GM18507 (cell line): Measurements from ENCODE around the gene MTERF4.

ENCODE experiments used
- DNase-seq: peaks from one replicate; pipeline ENCODE4 v3.0.0; 2011; ENCODE audit warnings: low read depth; ENCODE audit not compliant: insufficient read length; ENCODE audit errors: extremely low spot score
- FAIRE-seq: peaks from 2 replicates; lab custom pipeline; 2011; peaks lifted over from hg19 to GRCh38; lab: Jason Lieb, UNC

MTERF4 gene

DNA sequence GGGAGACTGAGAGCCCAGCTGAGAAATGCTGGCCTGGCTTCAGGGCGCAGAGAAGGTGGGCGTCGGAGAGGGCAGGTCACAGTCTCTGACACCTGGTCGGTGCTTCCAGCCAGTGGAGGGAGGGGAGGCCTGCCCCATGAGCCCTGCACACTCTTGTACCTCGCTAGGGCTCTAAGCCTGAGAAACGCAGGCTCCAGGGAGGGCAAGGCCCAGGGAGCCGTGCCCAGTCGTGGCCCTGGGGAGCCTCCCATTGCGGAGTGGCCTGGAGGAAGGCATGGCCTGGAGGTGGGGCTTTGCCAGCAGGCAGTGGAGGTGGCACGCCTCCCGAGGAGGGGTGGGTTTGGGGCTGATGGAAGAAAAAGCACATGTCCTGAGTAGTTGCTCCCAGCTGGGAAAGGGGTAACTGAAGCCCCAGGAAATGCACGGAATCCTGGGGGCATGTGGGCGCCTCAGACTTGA lies 39.0 kb downstream of the MTERF4 start:
- DNase-seq: no peak

GRCh38 chr2:241062389-241063092 lies 39.5 kb downstream of the MTERF4 start:
- DNase-seq (no peak), FAIRE-seq (no peak)

More for the DNA sequence above, 39.0 kb downstream of the MTERF4 start:
- no peak for FAIRE-seq

- FAIRE-seq (no peak), DNase-seq (no peak)
Observed at GRCh38 chr2:241061275-241061674, 40.8 kb downstream of the MTERF4 start.

- no peak for FAIRE-seq
- no peak for DNase-seq
Observed at GRCh38 chr2:241053576-241054251, 48.4 kb downstream of the MTERF4 start.

DNA sequence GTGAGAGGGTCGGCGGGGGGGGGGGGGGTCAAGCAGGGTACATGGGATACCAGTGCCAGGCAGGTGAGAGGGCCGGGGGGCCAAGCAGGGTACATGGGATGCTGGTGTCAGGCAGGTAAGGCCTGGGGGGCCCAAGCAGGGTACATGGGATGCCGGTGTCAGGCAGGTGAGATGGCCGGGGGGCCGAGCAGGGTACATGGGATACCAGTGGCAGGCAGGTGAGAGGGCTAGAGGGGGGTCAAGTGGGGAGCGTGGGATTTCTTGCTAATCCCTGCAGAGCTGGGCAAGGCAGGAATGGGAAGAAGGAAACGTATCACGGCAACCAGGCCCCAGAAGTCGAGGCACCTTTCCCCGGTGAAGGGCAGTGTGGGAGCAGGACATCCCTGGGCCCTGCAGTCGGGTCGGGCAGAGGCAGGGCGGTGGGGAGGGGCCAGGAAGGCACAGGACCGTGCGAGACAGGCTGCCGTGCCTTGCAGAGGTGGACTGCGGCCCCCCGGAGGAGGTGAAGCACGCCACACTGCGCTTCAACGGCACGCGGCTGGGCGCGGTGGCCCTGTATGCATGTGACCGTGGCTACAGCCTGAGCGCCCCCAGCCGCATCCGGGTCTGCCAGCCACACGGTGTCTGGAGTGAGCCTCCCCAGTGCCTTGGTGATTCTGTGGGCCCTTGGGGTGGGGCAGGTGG lies 49.3 kb downstream of the MTERF4 start:
- no peak for FAIRE-seq
- no peak for DNase-seq

DNA sequence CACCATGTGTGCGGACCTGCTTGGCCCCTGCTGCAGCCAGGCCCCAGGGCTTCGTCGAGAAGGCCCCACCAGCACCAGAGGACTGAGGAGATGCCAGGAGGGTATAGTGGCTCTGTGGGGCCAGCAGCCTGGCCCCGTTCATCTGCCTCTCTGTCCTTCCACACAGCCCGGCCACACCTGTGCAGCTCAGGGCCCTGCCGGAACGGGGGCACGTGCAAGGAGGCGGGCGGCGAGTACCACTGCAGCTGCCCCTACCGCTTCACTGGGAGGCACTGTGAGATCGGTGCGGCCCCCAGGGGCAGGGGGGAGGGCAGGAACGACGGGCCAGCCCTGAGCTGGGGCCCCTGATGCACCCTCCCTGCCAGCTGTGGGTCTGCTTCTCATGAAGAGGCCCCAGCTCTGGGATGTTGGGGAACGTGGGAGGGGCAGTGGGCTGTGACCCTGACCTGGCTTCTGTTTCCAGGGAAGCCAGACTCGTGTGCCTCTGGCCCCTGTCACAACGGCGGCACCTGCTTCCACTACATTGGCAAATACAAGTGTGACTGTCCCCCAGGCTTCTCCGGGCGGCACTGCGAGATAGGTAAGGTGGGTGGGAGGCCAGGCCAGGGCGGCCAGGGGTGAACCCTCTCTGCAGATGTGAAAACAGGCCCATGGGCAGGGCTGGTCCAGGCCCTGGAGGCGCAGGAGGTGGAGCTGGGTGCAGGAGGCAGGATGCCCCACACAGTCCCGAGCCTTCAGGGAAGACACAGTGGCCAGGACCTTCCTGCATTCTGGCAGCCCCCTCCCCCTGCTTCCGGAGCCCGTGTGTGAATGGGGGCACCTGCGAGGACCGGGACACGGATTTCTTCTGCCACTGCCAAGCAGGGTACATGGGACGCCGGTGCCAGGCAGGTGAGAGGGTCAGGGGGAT lies 50.3 kb downstream of the MTERF4 start:
- DNase-seq (no peak), FAIRE-seq (no peak)

DNA sequence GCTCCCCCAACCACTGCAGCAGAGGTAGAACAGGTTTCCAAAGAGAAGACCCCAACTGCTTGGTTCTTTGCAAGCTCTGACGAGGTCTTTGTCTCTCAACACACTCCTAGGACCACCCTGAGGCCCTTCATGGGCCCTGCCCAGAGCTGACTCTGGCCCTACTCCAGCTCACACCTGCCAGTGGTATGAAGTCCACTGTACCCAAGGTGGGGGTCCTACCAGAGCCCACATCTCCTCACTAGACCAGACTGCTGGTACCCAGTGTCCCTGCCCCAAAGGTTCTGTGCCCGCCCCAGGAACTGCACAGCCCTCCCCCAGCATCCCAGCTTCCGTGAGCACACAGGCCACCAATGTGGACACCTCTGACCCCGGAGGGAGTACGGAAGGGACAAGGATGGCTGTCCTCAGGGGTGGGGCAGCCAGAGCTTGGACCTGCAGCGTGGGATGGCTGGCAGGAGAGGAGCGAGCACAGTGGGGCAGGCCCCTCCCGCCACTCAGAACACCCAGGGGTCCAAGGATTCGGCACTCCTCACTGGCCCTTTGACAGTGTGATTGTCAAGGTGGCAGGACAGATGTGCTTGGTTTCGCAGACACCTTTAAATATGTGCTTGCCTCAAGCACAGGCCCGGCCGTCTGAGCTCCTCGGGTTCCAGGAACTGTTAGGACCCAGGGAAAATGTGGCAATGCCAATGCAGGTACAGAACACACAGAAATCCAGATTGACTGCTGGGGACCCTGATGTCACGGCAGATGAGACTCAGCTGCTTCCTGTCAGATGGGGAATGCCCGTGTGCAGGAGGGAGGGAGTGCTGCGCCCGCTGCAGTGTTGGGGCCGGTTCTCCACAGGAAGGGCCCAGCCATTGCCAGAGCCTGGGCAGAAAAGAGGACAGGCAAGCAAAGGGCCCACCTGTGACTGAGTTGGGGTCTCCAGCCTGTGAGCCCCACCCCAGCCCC lies 51.2 kb downstream of the MTERF4 start:
- DNase-seq (no peak), FAIRE-seq (no peak)

- no peak for FAIRE-seq
- DNase-seq: no peak
Observed at GRCh38 chr2:241049739-241050623, 52.1 kb downstream of the MTERF4 start.

DNA sequence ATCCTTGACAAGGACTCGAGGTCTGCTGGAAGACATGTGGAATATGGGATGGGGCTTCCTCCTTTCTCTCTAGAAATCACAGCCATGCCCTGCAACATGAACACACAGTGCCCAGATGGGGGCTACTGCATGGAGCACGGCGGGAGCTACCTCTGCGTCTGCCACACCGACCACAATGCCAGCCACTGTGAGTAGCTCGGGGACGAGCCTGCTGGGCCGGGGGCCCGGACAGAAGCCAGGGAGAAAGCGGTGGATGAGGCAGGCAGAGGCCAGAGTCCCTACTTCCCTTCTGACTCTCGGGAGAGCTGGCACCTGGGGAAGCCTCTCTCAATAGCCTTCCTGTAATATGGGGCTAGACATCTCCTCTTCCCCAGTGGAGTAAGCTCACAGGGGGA lies 53.1 kb downstream of the MTERF4 start:
- no peak for FAIRE-seq
- DNase-seq: no peak

DNA sequence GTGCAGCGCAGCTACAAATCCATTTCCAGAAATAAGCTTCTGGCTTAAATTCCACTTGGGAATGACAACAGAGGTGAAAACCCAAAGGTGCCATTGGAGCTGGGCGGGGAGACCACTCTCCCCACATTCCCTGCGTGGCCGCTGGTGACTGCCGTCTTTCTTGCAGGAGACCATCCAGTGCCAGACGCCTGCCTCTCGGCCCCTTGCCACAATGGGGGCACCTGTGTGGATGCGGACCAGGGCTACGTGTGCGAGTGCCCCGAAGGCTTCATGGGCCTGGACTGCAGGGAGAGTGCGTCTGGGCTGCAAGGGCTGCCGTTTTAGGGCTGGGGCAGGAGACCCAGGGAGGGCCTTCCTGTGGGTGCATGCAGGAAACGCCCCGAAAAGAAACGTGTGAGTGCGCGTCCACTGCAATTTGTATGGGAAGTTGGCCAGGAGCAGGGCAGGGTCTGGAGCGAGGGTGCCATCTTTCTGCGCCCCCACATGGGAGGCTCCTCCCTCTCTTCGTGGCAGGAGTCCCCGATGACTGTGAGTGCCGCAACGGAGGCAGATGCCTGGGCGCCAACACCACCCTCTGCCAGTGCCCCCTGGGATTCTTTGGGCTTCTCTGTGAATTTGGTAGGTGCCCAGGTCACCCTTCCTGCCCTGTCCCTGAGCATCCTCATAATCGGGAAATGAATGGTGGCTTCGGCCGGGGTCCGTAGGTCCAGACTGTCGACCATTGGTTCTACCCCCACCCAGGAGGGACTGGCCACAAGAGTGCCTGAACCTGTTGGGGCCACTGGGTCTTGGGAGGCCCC lies 53.7 kb downstream of the MTERF4 start:
- FAIRE-seq: no peak
- no peak for DNase-seq

DNA sequence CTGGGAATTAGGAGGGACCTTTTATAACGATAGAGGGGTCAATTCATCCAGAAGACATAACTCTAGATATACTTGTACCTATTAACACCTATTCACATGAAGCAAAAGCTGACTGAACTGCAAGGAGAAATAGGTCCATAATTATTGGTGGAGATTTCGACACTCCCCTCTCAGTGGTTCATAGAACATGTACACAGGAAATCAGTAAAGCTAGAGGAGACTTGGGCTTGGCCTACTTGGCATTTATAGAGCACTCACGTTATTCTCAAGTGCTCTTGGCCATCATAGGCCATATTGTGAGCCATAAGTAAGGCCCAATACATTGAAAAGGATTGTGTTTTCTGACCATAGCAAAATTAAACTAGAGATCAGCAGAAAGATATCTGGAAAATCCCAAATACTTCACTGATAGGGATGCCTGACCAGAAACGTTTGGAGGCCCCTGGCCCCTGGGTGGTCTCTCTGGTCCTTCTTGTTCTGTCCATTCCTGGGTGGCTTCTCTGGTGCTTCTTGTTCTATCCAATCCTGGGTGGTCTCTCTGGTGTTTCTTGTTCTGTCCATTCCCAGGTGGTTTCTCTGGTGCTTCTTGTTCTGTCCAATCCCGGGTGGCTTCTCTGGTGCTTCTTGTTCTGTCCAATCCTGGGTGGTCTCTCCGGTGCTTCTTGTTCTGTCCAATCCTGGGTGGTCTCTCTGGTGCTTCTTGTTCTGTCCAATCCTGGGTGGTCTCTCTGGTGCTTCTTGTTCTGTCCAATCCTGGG lies 54.7 kb downstream of the MTERF4 start:
- DNase-seq: no peak
- FAIRE-seq: no peak
